Testis (tissue), 3 donors: Measurements from ENCODE around the gene TPCN1. TPM values are rescaled to one million over a fixed set of nuclear protein-coding genes. Genes with fewer than 3 reads are reported as not detected.

ENCODE experiments used
- DNase-seq: peaks from one replicate; pipeline ENCODE4 v3.0.0-alpha.2; 2019
- H3K27ac ChIP-seq, 2 donors: fragments of 200-600 bp; sonication (generic); one replicate each; pipeline ENCODE4 v1.5.1; 2019
- H3K27me3 ChIP-seq: fragments of 200-600 bp; sonication (generic); one replicate; pipeline ENCODE4 v1.5.1; 2019
- H3K36me3 ChIP-seq: fragments of 200-600 bp; sonication (generic); one replicate; pipeline ENCODE4 v1.5.1; 2017; ENCODE audit warnings: low read depth; ENCODE audit errors: missing control alignments
- H3K4me1 ChIP-seq: fragments of 200-600 bp; sonication (generic); one replicate; pipeline ENCODE4 v1.5.1; 2019
- H3K4me3 ChIP-seq, 2 donors: fragments of 200-600 bp; sonication (generic); one replicate each; pipeline ENCODE4 v1.5.1; 2017 to 2019
- H3K9me3 ChIP-seq: fragments of 200-600 bp; sonication (generic); one replicate; pipeline ENCODE4 v1.5.1; 2017
- POLR2A ChIP-seq: fragments of 450-650 bp; IDR thresholded peaks from one replicate; pipeline ENCODE4 v1.6.1; 2017; ENCODE audit warnings: antibody characterized with exemption, mild to moderate bottlenecking, moderate library complexity
- WGBS, 2 donors: methylation state at CpG; one replicate each; pipeline ENCODE4 v1.1.5; 2018; 5-methylcytosine and 5-hydroxymethylcytosine counted together
- intact Hi-C: fragments of 100-400 bp; cut with DNase I; formaldehyde crosslinking; loops from one replicate; pipeline ENCODE4 v1.15.1; 2023; ENCODE audit warnings: low total_unique reads
- polyA plus RNA-seq: library from polyadenylated mRNA; stranded (reverse); fragments of 350-450 nt; fragmentation: Illumina TruSeq; extraction: RNeasy Lipid Tissue Mini Kit (QIAGEN cat#74804); gene quantifications from one replicate; pipeline ENCODE4 v1.2.3, GENCODE V29; 2014; ENCODE audit warnings: low read depth, low replicate concordance; ENCODE audit not compliant: insufficient read depth
- total RNA-seq, 2 donors: library from RNA; depleted of rRNA; stranded (reverse); fragments of >200 nt; gene quantifications; one replicate each; pipeline ENCODE4 v1.2.3, GENCODE V29; 2016
- TF ChIP-seq, protein P1 (sequence below), 3 experiments: fragments of 450-650 bp in 2 of 3; fragments of 200-600 bp in 1 of 3; sonication (generic) in 1 of 3; IDR thresholded peaks; one replicate each; pipeline ENCODE4 v1.5.1; 2016 to 2019; ENCODE audit warnings: antibody characterized with exemption in 3 of 3, mild to moderate bottlenecking in 2 of 3, moderate library complexity in 1 of 3

TPCN1 gene
- total and polyA plus RNA-seq, 3 donors from 2014 or later: 33.4 to 73.0 (median 48.7) TPM

DNA sequence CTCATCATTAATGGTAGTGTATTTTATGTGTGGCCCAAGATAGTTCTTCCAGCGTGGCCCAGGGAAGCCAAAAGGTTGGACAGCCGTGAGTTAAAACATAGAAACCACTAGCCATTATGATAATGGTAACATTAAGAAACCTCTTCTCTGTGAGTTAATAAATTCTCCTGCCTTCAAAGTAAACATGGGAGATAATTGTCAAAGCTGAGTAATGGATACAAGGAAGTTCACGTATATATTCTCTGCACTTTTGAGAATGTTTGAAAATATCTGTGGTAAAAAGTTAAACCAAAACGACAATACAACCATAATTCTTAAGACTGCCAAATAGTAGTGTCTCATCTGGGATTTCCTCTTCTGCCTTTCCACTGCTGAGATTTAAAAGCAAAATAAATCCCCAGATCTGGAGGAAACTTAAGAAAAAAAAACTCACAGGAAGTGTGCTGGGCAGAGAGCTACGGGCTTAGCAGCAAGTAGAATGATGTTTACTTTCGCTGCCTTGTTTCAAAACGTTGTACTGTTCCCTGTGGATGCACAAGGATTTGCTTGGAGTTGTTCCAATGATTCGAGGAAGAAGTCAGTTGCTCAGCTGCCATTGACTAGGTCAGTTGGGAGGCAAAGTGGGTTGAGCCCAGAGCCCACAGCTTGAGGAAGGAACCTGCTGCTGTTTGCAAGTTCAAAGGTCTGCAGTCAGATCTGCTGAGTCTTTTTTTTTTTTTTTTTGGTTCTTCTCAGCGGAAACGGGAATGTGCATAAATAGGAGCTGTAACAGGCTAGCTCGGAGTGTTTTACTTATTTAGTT is 1.7 kb downstream of the TPCN1 start:
- intact Hi-C loops: no loop called here
- H3K27ac ChIP-seq: peak overlapping the region; percentile 71 to 78
- peak; percentile 76 for DNase-seq
- peak overlapping the region in 1 of 2 donors; percentile 84 for H3K4me3 ChIP-seq
- H3K27me3 ChIP-seq: no peaks in the 10 kb centered on the region
- no peaks in the 10 kb centered on the region for H3K36me3 ChIP-seq
- no peak for TF ChIP-seq POLR2A
- TF ChIP-seq, protein P1, sequence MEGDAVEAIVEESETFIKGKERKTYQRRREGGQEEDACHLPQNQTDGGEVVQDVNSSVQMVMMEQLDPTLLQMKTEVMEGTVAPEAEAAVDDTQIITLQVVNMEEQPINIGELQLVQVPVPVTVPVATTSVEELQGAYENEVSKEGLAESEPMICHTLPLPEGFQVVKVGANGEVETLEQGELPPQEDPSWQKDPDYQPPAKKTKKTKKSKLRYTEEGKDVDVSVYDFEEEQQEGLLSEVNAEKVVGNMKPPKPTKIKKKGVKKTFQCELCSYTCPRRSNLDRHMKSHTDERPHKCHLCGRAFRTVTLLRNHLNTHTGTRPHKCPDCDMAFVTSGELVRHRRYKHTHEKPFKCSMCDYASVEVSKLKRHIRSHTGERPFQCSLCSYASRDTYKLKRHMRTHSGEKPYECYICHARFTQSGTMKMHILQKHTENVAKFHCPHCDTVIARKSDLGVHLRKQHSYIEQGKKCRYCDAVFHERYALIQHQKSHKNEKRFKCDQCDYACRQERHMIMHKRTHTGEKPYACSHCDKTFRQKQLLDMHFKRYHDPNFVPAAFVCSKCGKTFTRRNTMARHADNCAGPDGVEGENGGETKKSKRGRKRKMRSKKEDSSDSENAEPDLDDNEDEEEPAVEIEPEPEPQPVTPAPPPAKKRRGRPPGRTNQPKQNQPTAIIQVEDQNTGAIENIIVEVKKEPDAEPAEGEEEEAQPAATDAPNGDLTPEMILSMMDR (IDR thresholded peaks at IDR 0.05): no peak
- WGBS, 2 donors: 16 to 20% methylated on average over 11 of the region's 11 CpGs
- H3K4me1 ChIP-seq: peaks cover 38% of the 10 kb centered on the region
- H3K9me3 ChIP-seq: no peaks in the 10 kb centered on the region

- Histone ChIP-seq H3K9me3 (no peaks in the 10 kb centered on the region), H3K27ac (no peak overlapping the region), H3K27me3 (no peaks in the 10 kb centered on the region), H3K36me3 (no peaks in the 10 kb centered on the region), H3K4me1 (peaks cover 58% of the 10 kb centered on the region), H3K4me3 (no peak overlapping the region)
- TF ChIP-seq, protein P1 (IDR thresholded peaks at IDR 0.05): no peak
- no peak for TF ChIP-seq POLR2A
- DNase-seq: no peak
- intact Hi-C loops: no loop called here
- 85 to 91% methylated on average over 4 of the region's 4 CpGs for WGBS, 2 donors
These were observed 3.7 kb downstream of the TPCN1 start for GRCh38 chr12:113224955-113225354.

- H3K36me3 ChIP-seq: no peaks in the 10 kb centered on the region
- H3K4me3 ChIP-seq: no peak overlapping the region
- 67% methylated on average over 13 of the region's 13 CpGs for WGBS, 2 donors
- H3K27ac ChIP-seq: peak overlapping the region; percentile 22 to 80
- H3K4me1 ChIP-seq: peaks cover 56% of the 10 kb centered on the region
- no peak for TF ChIP-seq POLR2A
- TF ChIP-seq, protein P1 (IDR thresholded peaks at IDR 0.05): no peak
- no peak for DNase-seq
- H3K9me3 ChIP-seq: no peaks in the 10 kb centered on the region
- intact Hi-C loops: no loop called here
- no peaks in the 10 kb centered on the region for H3K27me3 ChIP-seq
These were observed 5.7 kb downstream of the TPCN1 start for GRCh38 chr12:113226696-113227568.

DNA sequence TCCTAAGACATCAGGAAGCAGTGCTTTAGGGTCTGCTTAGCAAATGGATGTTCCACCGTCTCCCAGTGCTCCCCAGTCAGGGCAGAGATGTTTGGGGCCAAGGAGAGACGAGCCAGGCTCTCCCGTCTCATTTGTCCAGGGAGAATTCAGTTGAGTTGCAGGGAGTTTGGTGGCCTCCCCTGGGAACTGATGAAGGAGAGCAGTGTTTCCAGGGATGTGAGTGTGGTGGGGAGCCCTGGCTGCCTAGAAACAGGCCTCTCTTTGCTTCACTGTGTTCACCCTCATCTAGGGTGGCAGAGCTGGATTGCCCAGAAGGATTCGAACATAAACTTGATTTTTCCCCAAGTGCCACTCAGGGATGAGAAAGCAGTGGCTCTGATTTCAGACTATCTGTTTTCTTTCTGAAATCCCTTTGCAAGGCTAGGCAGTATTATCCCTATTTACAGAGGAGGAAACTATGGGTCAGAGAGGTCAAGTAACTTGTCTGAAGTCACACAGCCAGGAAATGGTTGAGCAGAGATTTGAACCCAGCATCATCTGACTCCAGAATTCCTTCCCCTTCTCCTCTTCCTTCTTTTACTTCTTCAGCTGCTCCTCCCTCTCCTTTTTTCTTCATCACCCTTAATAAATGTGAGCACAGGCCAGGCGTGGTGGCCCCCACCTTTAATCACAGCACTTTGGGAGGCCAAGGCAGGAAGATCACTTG is 6.6 kb downstream of the TPCN1 start:
- H3K4me3 ChIP-seq: no peak overlapping the region
- WGBS, 2 donors: 73 to 79% methylated on average over 5 of the region's 5 CpGs
- no peaks in the 10 kb centered on the region for H3K27me3 ChIP-seq
- intact Hi-C loops: no loop called here
- no peaks in the 10 kb centered on the region for H3K36me3 ChIP-seq
- H3K9me3 ChIP-seq: no peaks in the 10 kb centered on the region
- peak overlapping the region; percentile 22 to 80 for H3K27ac ChIP-seq
- TF ChIP-seq, protein P1 (IDR thresholded peaks at IDR 0.05): no peak
- TF ChIP-seq POLR2A: no peak
- DNase-seq: no peak
- H3K4me1 ChIP-seq: peaks cover 51% of the 10 kb centered on the region
